OCI-LY7 (cell line): Measurements from ENCODE around the gene CAPN9.

ENCODE experiments used
- CTCF ChIP-seq: fragments of 200-600 bp; sonication (generic); conservative IDR thresholded peaks from 2 replicates; pipeline ENCODE4 v1.5.1; 2014; ENCODE audit warnings: mild to moderate bottlenecking, antibody characterized with exemption, low read length, moderate library complexity, mixed read lengths
- EZH2phosphoT487 ChIP-seq: fragments of 200-600 bp; sonication (generic); IDR thresholded peaks from 2 replicates; pipeline ENCODE4 v1.6.1; 2018; ENCODE audit warnings: low read depth, borderline replicate concordance, mild to moderate bottlenecking, mixed run types, antibody characterized with exemption, low read length, moderate library complexity, mixed read lengths

- no peak for TF ChIP-seq CTCF
- TF ChIP-seq EZH2phosphoT487 = no peak
These were observed 61.2 kb downstream of the CAPN9 start for GRCh38 chr1:230808281-230808872.
